PFSK-1 (cell line): ENCODE data around the gene COL9A3.

Experiments used
- REST ChIP-seq, 2 experiments: IDR thresholded peaks; 2 replicates each; pipeline versions ENCODE4 v1.6.1 to v1.8.0; 2011 to 2012; ENCODE audit warnings: low read depth in 2 of 2, low read length in 2 of 2, control low read depth in 1 of 2, inconsistent platforms in 1 of 2, mild to moderate bottlenecking in 1 of 2, moderate library complexity in 1 of 2; ENCODE audit not compliant: insufficient read depth in 1 of 2
- SIN3A ChIP-seq: IDR thresholded peaks from 2 replicates; pipeline ENCODE4 v1.6.1; 2012; ENCODE audit warnings: mild to moderate bottlenecking, low read length, moderate library complexity, borderline replicate concordance; ENCODE audit not compliant: insufficient read depth
- TAF1 ChIP-seq: IDR thresholded peaks from 2 replicates; pipeline ENCODE4 v1.6.1; 2012; ENCODE audit warnings: low read length, control low read depth, borderline replicate concordance; ENCODE audit not compliant: insufficient read depth

GRCh38 chr20:62779417-62779685 lies 37.5 kb upstream of the COL9A3 start:
- no peak for TF ChIP-seq SIN3A
- TF ChIP-seq REST (IDR thresholded peaks at IDR 0.05; ENCODE audit: insufficient read depth in 1 of 2, low read depth in 2 of 2, low read length in 2 of 2) = no peak
- no peak for TF ChIP-seq TAF1
